Liver (tissue), 9 donors: ENCODE data around the gene SEMA3B. TPM values are rescaled to one million over a fixed set of nuclear protein-coding genes. Genes with fewer than 3 reads are reported as not detected.

ENCODE experiments used
- DNase-seq: peaks from one replicate; pipeline ENCODE4 v3.0.0-alpha.2; 2017; ENCODE audit warnings: low spot score
- H3K27ac ChIP-seq, 2 donors: one replicate each; pipeline ENCODE4 v1.7.0; 2013; ENCODE audit warnings: inconsistent platforms in 2 of 2, low read length in 2 of 2, control low read depth in 1 of 2, low read depth in 1 of 2, mild to moderate bottlenecking in 1 of 2
- H3K27me3 ChIP-seq, 4 donors: one replicate each; pipeline versions ENCODE4 v1.6.1 to v1.7.0; 2013; ENCODE audit warnings: low read length in 3 of 4, inconsistent platforms in 1 of 4, mild to moderate bottlenecking in 1 of 4, moderate library complexity in 1 of 4; ENCODE audit not compliant: control insufficient read depth in 4 of 4, insufficient read depth in 4 of 4
- H3K36me3 ChIP-seq, 4 donors: one replicate each; pipeline versions ENCODE4 v1.6.1 to v1.7.0; 2013; ENCODE audit warnings: low read length in 3 of 4, mild to moderate bottlenecking in 3 of 4, low read depth in 1 of 4, moderate library complexity in 1 of 4; ENCODE audit not compliant: control insufficient read depth in 4 of 4, insufficient read depth in 3 of 4
- H3K4me1 ChIP-seq, 4 donors: one replicate each; pipeline versions ENCODE4 v1.6.1 to v1.7.0; 2013; ENCODE audit warnings: low read length in 3 of 4, mild to moderate bottlenecking in 3 of 4, moderate library complexity in 1 of 4; ENCODE audit not compliant: control insufficient read depth in 4 of 4, insufficient read depth in 4 of 4
- H3K4me3 ChIP-seq, 3 donors: one replicate each; pipeline versions ENCODE4 v1.6.1 to v1.7.0; 2013; ENCODE audit warnings: low read length in 3 of 3, control low read depth in 1 of 3, low read depth in 1 of 3, mild to moderate bottlenecking in 1 of 3
- H3K9ac ChIP-seq, 2 donors: one replicate each; pipeline ENCODE4 v1.7.0; 2013; ENCODE audit warnings: low read length in 2 of 2, mild to moderate bottlenecking in 2 of 2, moderate library complexity in 2 of 2, control low read depth in 1 of 2, low read depth in 1 of 2
- H3K9me3 ChIP-seq, 4 donors: one replicate each; pipeline versions ENCODE4 v1.6.1 to v1.7.0; 2013; ENCODE audit warnings: low read length in 3 of 4; ENCODE audit not compliant: control insufficient read depth in 4 of 4
- CTCF ChIP-seq: fragments of 150-350 bp; IDR thresholded peaks from 2 replicates; pipeline ENCODE4 v1.5.1; 2017; ENCODE audit warnings: improper control_type of control experiment, low read depth, low read length; ENCODE audit not compliant: missing input control
- EGR1 ChIP-seq, 2 donors: IDR thresholded peaks; 2 replicates each; pipeline ENCODE4 v1.6.1; 2016 to 2018; ENCODE audit warnings: antibody characterized with exemption in 2 of 2, low read depth in 2 of 2
- FOXA2 ChIP-seq: IDR thresholded peaks from 2 replicates; pipeline ENCODE4 v1.6.1; 2016; ENCODE audit warnings: antibody characterized with exemption
- GABPA ChIP-seq, 2 donors: IDR thresholded peaks in 1 of 2; conservative IDR thresholded peaks in 1 of 2; 2 replicates each; pipeline ENCODE4 v1.6.1; 2016; ENCODE audit warnings: antibody characterized with exemption in 2 of 2, mild to moderate bottlenecking in 1 of 2, moderate library complexity in 1 of 2
- HNF4A ChIP-seq, 2 donors: conservative IDR thresholded peaks; 2 replicates each; pipeline ENCODE4 v1.6.1; 2016; ENCODE audit warnings: antibody characterized with exemption in 2 of 2, mild to moderate bottlenecking in 2 of 2
- NR2F2 ChIP-seq: IDR thresholded peaks from 2 replicates; pipeline ENCODE4 v1.6.1; 2016; ENCODE audit warnings: antibody characterized with exemption
- RAD21 ChIP-seq, 2 donors: IDR thresholded peaks; 2 replicates each; pipeline ENCODE4 v1.6.1; 2016; ENCODE audit warnings: antibody characterized with exemption in 2 of 2, mild to moderate bottlenecking in 2 of 2
- REST ChIP-seq: IDR thresholded peaks from 2 replicates; pipeline ENCODE4 v1.6.1; 2016; ENCODE audit warnings: antibody characterized with exemption, mild to moderate bottlenecking
- RXRA ChIP-seq, 2 donors: IDR thresholded peaks; 2 replicates each; pipeline ENCODE4 v1.6.1; 2017 to 2018; ENCODE audit warnings: antibody characterized with exemption in 2 of 2, mild to moderate bottlenecking in 1 of 2
- SP1 ChIP-seq: IDR thresholded peaks from 2 replicates; pipeline ENCODE4 v1.6.1; 2018; ENCODE audit warnings: antibody characterized with exemption, mild to moderate bottlenecking
- TAF1 ChIP-seq: conservative IDR thresholded peaks from 2 replicates; pipeline ENCODE4 v1.6.1; 2016; ENCODE audit warnings: antibody characterized with exemption, mild to moderate bottlenecking
- YY1 ChIP-seq: IDR thresholded peaks from 2 replicates; pipeline ENCODE4 v1.6.1; 2016; ENCODE audit warnings: antibody characterized with exemption, mild to moderate bottlenecking
- ZBTB33 ChIP-seq: IDR thresholded peaks from 2 replicates; pipeline ENCODE4 v1.6.1; 2016; ENCODE audit warnings: antibody characterized with exemption
- WGBS: extraction: QIAGEN DNeasy Blood & Tissue Kit; methylation state at CpG from one replicate; pipeline ENCODE4 v1.1.7; 2013; 5-methylcytosine and 5-hydroxymethylcytosine counted together
- polyA plus RNA-seq, 2 donors: library from polyadenylated mRNA; stranded (reverse) in 1 of 2; unstranded in 1 of 2; fragments of 200-250 nt in 1 of 2; fragments of >200 nt in 1 of 2; fragmentation: Nextera tagmentation in 1 of 2; extraction: Ambion mirVana in 1 of 2; gene quantifications; one replicate each; pipeline versions ENCODE4 v1.2.1 to v1.2.3, GENCODE V29; 2013 to 2015
- total RNA-seq, 2 donors: library from RNA; depleted of rRNA; stranded (reverse); fragments of >200 nt; gene quantifications; one replicate each; pipeline ENCODE4 v1.2.3, GENCODE V29; 2014
- TF ChIP-seq, protein P1 (sequence below): IDR thresholded peaks from 2 replicates; pipeline ENCODE4 v1.6.1; 2016; ENCODE audit warnings: antibody characterized with exemption
- donor health status: healthy.
- donor health status: healthy.
- donor health status: healthy.
- donor health status: healthy.
- donor health status: healthy.

Gene SEMA3B
- total and polyA plus RNA-seq, 4 donors: 0.40 to 1.5 (median 0.93) TPM

DNA sequence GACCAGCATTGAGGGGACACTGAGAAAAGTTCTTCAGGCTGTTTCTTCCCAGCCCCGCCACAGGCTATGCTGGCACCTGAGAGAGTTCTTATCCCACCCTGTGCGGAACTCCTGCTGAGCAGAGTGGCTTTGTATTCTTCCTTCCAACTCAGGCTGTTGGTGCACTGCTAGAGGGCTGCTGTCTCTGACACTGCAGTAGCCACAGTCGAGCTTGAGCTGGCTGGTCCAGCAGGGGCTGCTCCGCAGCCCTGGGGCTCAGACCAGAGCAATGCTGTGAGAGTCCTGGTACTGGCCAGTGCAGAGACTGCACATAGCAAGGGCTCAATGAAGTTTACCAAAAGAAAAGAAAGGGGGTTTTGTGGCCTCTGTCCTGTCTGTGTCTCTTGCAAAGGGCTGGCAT is 29.3 kb upstream of the SEMA3B start:
- Histone ChIP-seq H3K9me3 (no peaks in the 10 kb centered on the region), H3K27ac (peak overlapping the region; percentile 22 to 91), H3K36me3 (no peaks in the 10 kb centered on the region), H3K4me3 (no peak overlapping the region), H3K4me1 (peaks cover 18 to 76% (median 57%) of the 10 kb centered on the region in 4 donors), H3K27me3 (no peaks in the 10 kb centered on the region), H3K9ac (peak overlapping the region in 1 of 2 donors; percentile 42)
- TF ChIP-seq TAF1 (no peak), RXRA (IDR thresholded peaks at IDR 0.05) (no peak), RAD21 (IDR thresholded peaks at IDR 0.05) (no peak)
- TF ChIP-seq, protein P1, sequence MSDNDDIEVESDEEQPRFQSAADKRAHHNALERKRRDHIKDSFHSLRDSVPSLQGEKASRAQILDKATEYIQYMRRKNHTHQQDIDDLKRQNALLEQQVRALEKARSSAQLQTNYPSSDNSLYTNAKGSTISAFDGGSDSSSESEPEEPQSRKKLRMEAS: no peak
- WGBS: 79% methylated on average over 4 of the region's 4 CpGs
- DNase-seq: no peak

GRCh38 chr3:50241163-50241562 is 27.8 kb upstream of the SEMA3B start:
- TF ChIP-seq YY1 (no peak), HNF4A (conservative IDR thresholded peaks at IDR 0.05) (no peak), GABPA (IDR thresholded peaks at IDR 0.05 in 1 of 2, conservative IDR thresholded peaks at IDR 0.05 in 1 of 2) (no peak), REST (no peak), FOXA2 (no peak), ZBTB33 (no peak), EGR1 (IDR thresholded peaks at IDR 0.05; ENCODE audit: low read depth in 2 of 2) (no peak), CTCF (no peak), TAF1 (no peak), NR2F2 (no peak), SP1 (no peak)
- TF ChIP-seq, protein P1: no peak
- Histone ChIP-seq H3K9ac (no peak overlapping the region), H3K27me3 (no peaks in the 10 kb centered on the region), H3K9me3 (no peaks in the 10 kb centered on the region), H3K27ac (peak overlapping the region; percentile 83 to 87), H3K36me3 (no peaks in the 10 kb centered on the region), H3K4me1 (peaks cover 19 to 89% (median 67%) of the 10 kb centered on the region in 4 donors), H3K4me3 (no peak overlapping the region)
- DNase-seq: no peak
- 80% methylated on average over 4 of the region's 4 CpGs for WGBS
